ENCODE measurements around the gene MYO1G. TPM values are rescaled to one million over a fixed set of nuclear protein-coding genes. Genes with fewer than 3 reads are reported as not detected.

The MYO1G gene
- total RNA-seq, 1 experiment from 2014 or later, result 0.57 TPM

DNA sequence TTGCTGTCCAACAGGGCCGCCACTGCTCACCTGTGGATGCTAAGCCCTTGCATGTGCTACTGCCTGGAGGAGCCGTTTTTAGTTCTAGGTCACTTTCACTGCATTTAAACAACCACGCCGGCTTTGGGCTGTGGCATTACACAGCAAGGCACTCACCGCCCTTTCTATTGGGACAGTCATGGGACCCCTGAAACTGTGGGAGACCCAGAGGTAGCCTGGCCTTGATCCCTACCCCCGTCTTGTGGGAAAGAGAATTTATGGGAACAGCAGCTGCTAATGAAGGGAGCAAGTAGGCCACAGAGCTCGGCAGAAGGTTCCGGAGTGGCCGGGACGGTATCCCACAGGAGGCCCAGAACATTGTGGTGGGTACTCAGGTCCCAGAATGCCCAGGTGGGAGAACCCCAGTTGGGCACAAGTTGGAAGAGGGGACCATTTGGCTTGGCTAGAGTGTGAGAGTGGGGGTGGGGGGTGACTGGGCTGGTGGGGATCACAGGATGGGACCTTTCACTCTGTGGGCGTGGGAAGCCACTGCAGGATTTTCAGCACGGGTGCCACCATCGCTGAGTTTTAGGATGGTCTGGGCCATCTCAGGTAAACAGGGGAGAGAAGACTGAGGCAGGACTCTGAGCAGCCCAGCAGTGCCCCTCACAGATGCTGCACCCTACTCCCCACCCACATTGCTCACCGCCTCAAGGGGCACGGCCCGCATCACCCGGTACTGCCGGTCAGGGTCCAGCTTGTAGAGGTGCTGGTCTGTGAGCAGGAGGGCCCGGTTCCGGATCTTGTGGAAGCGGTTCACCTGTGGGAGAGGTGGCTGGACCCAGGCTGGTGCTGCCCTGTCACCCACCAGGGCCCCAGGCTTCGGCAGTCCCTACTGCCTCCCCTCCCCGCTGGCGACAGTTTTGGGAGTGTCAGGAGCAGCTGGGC lies 15.2 kb downstream of the MYO1G start:
- Histone ChIP-seq H3K9ac (ENCODE audit: extremely low read depth, insufficient read length, low read length) (no peak overlapping the region), H2BK120ac (ENCODE audit: low read depth, low read length, poor library complexity, severe bottlenecking) (no peak overlapping the region), H4K5ac (ENCODE audit: insufficient read length, low read depth, low read length) (no peak overlapping the region), H3K79me2 (ENCODE audit: insufficient read depth, low read length) (no peaks in the 10 kb centered on the region), H4K8ac (replicated peaks; ENCODE audit: insufficient read length, low read depth, low read length) (no peak overlapping the region), H3K23ac (ENCODE audit: insufficient read length, low read depth, low read length) (no peak overlapping the region), H2BK5ac (ENCODE audit: insufficient read length, low read length) (no peak overlapping the region), H3K4me2 (ENCODE audit: insufficient read depth, insufficient read length, low read length) (no peak overlapping the region), H4K91ac (ENCODE audit: insufficient read length, low read depth, low read length) (no peak overlapping the region), H3T11ph (ENCODE audit: low read length) (no peak overlapping the region), H3K79me1 (ENCODE audit: insufficient read depth, low read depth, low read length, poor library complexity, severe bottlenecking) (no peaks in the 10 kb centered on the region), H4K20me1 (ENCODE audit: control insufficient read depth, insufficient read depth, insufficient read length) (no peaks in the 10 kb centered on the region), H3K4me1 (ENCODE audit: insufficient read depth, low read length) (no peaks in the 10 kb centered on the region), H3K56ac (ENCODE audit: insufficient read length, low read depth, low read length) (no peak overlapping the region), H2BK15ac (ENCODE audit: low read depth, low read length) (no peak overlapping the region), H3K14ac (ENCODE audit: insufficient read depth, low read length) (peak overlapping the region; percentile 55; the same call in 1 of the 2 replicates), H2BK12ac (ENCODE audit: insufficient read length, low read depth, low read length) (no peak overlapping the region), H3K27me3 (ENCODE audit: insufficient read depth, low read length) (no peaks in the 10 kb centered on the region; the same call in 1 of the 2 replicates), H3K4ac (ENCODE audit: low read depth, low read length) (no peak overlapping the region), H3K9me3 (ENCODE audit: control insufficient read depth, low read depth, low read length) (no peaks in the 10 kb centered on the region), H3K27ac (ENCODE audit: insufficient read length, low read depth, low read length) (no peak overlapping the region), H2BK20ac (ENCODE audit: low read depth, low read length, poor library complexity, severe bottlenecking) (no peak overlapping the region), H3K18ac (ENCODE audit: insufficient read length, low read depth, low read length) (no peak overlapping the region), H2AK5ac (ENCODE audit: insufficient read length, low read length) (no peak overlapping the region), H3K23me2 (ENCODE audit: insufficient read length, low read depth, low read length, poor library complexity, severe bottlenecking) (no peaks in the 10 kb centered on the region), H2AFZ (ENCODE audit: low read length) (no peak overlapping the region)
- DNase-seq, result peak; percentile 27
- no peaks in the 10 kb centered on the region; a peak in 1 of 7 replicates for H3K36me3 Mint-ChIP-seq (ENCODE audit: insufficient read depth in 1 of 3, low read depth in 3 of 3)
- no peak overlapping the region for H3K27ac Mint-ChIP-seq
- H3K27me3 Mint-ChIP-seq (ENCODE audit: low read depth), result peaks cover 30% of the 10 kb centered on the region
- no peaks in the 10 kb centered on the region for H3K9me3 Mint-ChIP-seq
- H3K4me3 Mint-ChIP-seq, result no peak overlapping the region
- TF ChIP-seq CTCF (conservative IDR thresholded peaks at IDR 0.05), result no peak
- WGBS (ENCODE audit: extremely low coverage, insufficient read length, low lambda C conversion rate), result no CpG with 5 or more reads among the region's 24 CpGs
- H3K4me1 Mint-ChIP-seq, result peaks cover 0 to 5% of the 10 kb centered on the region in 2 experiments; a peak in 3 of 4 replicates

Data from H9 (cell line).